Activated CD8-positive, alpha-beta memory T cell treated with anti-CD3 and anti-CD28 coated beads, Interleukin-2, amount 50 U/mL, for 1 hour (primary cell): ENCODE data around the gene CCNJL.

Source experiments
- DNase-seq: peaks from one replicate; pipeline ENCODE4 v3.0.0-alpha.2; 2020; ENCODE audit errors: extremely low read depth

Gene CCNJL

DNA sequence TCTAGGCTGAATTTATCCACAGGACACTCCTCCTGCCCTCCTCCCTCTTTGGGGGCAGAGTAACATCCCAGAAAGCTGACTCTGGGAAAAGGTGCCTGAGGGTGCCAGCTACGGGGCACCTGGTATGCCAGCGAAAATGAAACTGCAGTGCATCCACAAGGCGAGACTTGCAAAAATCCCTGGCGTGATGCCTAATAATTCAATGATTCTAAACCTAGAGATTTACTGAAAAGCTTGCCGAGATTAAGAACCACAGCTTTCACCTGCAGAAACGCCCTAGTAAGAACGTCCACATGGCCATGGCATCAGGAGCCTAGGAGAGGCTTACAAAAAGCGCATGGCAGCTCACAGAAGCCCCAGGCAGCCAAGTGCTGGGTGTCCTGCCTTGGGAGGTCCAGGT, 20.9 kb downstream of the CCNJL start:
- DNase-seq, result no peak

DNA sequence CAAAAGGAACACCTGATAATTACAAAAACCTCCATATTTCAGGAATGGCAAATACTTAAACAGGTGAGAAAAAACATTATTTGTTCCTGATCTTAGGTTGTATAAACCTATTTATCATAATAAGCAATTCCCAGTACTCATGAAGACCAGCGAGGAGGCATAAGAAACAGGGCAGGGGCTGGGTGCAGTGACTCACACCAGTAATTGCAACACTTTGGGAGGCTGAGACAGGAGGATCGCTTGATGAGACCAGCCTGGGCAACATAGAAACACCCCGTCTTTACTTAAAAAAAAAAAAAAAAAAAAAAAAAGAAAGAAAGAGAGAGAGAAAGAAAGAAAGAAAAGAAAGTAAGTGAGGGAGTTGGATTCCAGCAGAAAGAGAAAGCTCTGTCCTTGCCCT, 21.6 kb downstream of the CCNJL start:
- DNase-seq, result no peak

DNA sequence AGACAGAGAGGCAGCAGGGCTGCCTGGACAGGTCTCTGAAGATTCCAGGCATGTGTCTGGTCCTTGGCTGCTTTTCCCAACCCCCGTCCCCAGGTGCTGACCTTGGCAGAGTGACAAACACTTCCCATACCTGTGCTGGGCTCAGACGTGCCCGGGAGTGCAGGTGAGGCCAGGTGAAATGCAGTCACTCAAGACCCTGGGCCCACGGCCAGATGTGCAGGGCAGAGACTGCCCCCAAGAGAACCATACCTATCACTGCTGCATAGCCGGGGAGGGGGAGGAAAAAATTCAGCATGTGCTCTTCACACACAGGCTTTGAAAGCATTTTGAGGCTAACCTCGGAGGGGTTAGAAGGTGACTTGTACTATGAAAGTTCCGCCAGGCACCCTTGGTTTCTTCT, 22.6 kb downstream of the CCNJL start:
- DNase-seq, result no peak

DNA sequence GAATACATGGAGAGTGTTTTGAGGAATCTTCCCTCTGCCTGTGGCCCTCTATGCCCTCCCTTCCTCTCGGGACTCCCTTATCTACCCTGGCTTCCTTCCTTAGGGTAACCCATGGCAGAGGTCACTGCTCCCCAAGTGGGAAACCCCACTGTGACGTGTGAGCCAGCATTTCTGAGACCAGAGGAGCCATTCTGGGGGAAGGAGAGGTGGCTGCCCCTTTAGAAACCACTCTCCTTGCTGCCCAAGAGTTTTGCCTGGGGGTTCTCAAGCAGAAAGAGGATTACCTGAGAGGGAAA, 23.1 kb downstream of the CCNJL start:
- DNase-seq, result no peak

DNA sequence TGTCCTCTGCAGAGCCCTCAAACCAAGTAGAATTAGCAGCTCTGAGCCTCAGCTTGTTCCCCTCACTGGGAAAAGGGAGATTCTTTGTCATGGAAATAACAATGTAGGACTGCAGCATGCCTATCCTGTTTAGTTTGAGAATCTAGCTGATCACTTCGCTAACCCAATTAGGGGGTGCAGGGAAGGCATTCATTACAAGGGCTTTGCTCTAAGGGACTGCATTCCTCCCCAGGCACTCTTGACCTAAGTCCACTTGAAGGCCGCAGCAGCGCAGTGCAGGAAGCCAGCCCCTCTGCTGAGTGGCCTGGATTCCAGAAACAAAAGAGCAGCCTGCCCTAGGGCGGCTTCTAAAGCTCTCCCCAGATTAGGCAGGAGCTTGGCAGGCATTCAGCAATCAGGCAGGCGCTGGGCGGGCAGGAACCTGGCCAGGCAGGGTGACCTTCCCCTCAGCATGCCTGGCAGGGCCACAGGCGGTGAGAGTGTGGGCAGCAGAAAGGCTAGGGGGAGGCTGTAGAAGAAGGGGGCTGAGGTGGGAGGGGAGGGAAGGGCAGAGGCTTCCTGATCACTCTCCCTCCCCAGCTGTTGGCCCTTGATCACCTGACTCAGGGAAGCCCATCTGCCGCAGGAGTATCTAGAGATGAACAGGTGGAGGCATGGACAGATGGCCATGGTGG, 24.8 kb downstream of the CCNJL start:
- no peak for DNase-seq

- no peak for DNase-seq
These were observed 25.4 kb downstream of the CCNJL start for GRCh38 chr5:160286947-160287346.

DNA sequence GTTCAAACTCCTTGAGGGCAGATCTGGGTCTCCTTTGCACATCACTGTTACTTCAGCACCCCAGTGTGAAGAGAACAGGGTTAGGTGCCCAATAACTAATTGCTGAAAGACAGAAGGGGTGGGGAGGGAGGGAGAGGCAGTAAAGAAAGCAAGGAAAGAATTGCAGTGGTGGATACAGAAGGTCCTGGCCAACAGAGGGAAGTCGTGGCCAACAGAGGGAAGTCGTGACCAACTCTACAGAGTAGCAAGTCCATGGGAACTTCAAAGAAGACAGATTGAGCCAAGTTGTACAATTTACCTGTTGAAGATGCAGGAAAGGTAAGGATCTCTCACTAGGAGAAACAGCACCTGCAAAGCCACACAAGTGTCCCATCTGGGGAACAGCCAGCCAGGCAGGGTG, 27.0 kb downstream of the CCNJL start:
- no peak for DNase-seq

GRCh38 chr5:160284291-160284873, 28.0 kb downstream of the CCNJL start:
- no peak for DNase-seq

GRCh38 chr5:160281275-160281674, 31.1 kb downstream of the CCNJL start:
- DNase-seq, result no peak

DNA sequence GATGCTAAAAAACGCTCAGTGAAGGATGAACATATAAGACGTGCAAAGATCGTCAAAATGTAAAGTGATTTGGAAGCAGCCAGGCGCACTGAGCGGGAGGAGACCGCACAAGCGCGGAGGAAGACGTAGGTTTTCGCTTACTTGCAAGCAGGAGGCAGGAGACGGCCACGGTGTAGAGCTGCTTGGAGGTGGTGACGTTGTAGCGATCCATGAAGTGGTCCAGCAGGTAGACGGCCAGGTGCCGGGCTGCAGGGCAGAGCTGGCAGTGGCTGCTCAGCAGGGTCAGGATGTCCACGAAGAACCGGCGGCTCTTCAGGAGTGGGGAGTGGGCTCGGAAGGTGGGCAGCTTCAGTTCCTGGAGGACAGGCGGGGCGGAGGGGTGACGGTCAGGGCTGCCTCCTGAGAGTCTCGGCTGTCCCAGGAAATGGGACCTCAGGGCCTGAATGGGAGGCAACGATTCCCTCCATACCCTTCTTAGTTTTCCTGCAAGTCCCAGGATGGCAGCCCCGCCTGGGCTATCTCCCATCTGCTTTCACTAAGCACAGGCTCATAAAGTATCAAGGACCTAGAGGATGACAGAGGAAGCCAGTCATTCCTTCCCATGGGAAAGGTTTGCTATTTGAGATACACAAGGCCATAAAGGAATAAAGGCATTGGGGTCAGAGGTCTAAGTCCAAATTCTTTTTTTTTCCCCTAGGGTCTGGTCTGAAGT, 31.8 kb downstream of the CCNJL start:
- no peak for DNase-seq

GRCh38 chr5:160278343-160278742, 34.0 kb downstream of the CCNJL start:
- DNase-seq, result no peak

DNA sequence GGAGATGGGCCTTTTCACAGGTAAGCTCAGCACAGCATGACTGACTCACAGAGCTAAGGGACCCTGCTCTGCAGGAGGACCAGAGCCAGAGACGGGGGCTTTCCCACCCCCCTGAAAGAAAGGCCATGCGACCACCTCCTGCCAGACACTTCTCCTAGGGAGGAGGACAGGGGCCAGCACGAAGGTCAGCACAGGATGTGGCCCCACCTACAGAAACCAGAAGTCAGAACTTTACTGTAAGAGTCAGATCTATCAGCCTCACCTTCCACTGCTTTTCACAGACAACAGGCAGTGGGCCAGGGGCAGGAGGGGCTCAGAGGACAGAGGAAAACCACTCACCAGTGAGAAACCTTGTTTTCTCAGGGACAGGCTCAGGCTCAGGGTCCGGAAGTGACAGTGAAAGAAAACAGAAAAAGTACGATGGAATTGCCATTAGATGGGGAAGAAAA, 37.9 kb downstream of the CCNJL start:
- no peak for DNase-seq

GRCh38 chr5:160272889-160273288, 39.5 kb downstream of the CCNJL start:
- no peak for DNase-seq

GRCh38 chr5:160272264-160272663, 40.1 kb downstream of the CCNJL start:
- DNase-seq, result no peak

GRCh38 chr5:160271836-160272235, 40.5 kb downstream of the CCNJL start:
- no peak for DNase-seq

DNA sequence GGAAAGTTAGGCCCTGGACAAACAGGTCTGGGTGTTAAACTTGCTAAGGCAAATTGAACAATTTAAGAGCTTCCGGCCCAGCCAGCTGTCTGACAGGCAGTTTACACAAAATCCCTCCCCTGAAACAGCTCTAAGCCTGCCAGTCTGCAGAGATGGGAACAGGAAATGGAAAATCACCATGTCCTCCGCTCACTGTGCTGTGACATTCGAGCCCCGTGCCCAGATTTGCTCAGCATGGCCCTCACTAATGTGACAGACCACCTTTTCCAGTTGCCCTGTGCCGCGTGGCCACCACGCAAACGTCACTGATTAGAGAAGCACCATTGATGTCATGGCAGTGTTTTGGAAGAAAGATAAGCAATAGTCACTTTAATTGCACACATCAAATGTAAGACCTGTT, 41.0 kb downstream of the CCNJL start:
- no peak for DNase-seq

GRCh38 chr5:160270704-160271103, 41.7 kb downstream of the CCNJL start:
- no peak for DNase-seq

DNA sequence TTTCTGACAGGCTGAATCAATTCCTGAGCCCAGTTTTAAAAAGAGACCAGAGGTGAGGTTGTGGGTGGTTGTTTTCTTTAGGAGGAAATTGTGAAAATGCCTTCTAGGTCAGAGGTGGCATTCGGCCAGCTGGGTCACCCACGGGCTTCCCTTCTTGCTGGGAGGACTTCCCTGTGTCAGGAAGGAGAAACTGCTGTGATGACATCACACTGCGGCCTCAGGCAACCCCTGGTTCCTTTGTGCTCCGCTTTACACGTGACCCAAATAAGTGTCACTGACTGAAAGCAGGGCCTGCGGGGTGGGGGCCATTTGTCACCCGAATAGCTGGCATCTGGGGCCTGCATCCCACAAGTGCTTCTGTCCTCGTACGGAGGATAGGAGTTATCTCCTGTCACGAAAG, 43.3 kb downstream of the CCNJL start:
- DNase-seq, result no peak

GRCh38 chr5:160268121-160268520, 44.2 kb downstream of the CCNJL start:
- no peak for DNase-seq

DNA sequence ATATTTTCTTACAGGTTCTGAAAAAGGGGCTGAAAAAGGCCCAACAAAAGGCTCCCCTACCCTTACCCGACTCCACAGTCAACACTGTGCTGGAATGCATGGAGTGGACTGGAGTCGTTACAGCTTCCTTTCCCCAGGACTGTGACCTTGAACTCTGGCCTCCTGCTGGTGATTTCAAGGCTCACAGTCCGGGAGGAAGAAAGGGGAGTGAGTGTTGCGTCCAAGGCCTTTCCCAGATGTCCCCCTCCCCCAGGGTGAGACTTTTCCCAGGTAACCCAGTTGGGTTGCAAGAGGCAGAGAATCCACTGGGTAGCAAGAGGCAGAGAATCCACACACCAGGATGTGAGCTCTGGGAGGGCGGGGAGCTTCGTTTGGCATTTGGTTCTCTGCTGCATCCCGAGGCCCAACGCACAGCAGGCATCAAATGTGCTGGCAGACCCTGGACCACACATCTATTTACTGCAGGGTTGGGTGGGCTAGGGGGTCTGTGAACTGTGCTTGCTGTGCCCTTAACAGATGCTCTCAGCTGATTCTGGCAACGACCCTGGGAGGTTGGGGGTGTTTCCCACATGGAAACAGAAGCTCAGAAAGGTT, 45.5 kb downstream of the CCNJL start:
- DNase-seq, result no peak

GRCh38 chr5:160266044-160266443, 46.3 kb downstream of the CCNJL start:
- DNase-seq, result no peak

DNA sequence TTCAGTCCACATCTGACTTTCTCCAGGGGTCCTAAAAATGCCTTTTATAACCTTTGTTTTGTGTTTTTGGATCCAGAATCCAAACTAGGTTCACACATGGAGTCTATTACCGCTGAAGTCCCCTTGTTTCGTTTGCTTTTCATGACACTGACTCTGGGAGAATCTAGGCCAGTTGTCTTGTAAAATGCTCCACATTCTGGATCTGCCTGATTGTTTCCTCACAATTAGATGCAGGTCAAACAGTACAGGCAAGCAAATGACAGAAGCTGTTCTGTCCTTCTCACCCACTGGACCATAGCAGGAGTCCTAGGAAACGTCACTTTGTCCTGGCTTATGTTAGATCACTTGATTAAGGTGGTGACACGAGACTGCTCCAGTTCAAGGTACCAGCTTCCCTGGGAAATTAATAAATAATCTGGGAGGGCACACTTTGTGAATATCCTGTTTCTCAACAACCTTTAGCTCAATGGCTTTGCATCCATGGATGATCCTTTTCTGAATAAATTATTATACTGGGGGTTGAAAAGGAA, 49.0 kb downstream of the CCNJL start:
- DNase-seq, result no peak
